ENCODE results near the gene TEK. TPM values are rescaled to one million over a fixed set of nuclear protein-coding genes. Genes with fewer than 3 reads are reported as not detected.

Gene TEK
- 4.1 and 8.3 TPM in 2 replicates for total RNA-seq

DNA sequence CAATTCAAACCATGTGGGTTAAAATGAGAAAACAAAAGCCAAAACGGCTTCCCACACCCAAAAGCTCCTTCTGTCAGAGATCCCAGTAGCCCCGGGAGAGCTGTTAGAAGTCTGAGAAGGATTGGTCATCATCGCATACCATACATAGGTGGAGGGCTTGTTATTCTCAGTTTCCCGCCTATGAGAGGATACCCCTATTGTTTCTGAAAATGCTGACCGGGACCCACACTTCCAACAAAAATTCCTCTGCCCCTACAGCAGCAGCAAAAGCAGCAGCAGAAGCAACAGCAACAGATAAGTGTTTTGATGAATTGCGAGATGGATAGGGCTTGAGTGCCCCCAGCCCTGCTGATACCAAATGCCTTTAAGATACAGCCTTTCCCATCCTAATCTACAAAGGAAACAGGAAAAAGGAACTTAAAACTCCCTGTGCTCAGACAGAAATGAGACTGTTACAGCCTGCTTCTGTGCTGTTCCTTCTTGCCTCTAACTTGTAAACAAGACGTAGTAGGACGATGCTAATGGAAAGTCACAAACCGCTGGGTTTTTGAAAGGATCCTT lies at the start of gene TEK:
TSS of gene TEK (plus strand) at position 245 of the 561 bp plus-strand sequence. CDS start 366 bp downstream, outside the sequence.
- Histone ChIP-seq H3K4me3 (ENCODE audit: insufficient read depth, low read length) (peak within 1 kb of the TSS; percentile 69), H3K36me3 (ENCODE audit: insufficient read depth, low read length) (no peaks in the 10 kb centered on the region), H4K20me1 (ENCODE audit: insufficient read depth, low read length) (no peaks in the 10 kb centered on the region), H3K4me1 (ENCODE audit: insufficient read depth, low read length) (peaks cover 25% of the 10 kb centered on the region), H3K27ac (ENCODE audit: low read depth, low read length) (peak within 1 kb of the TSS; percentile 72), H2AFZ (ENCODE audit: low read length) (peak within 1 kb of the TSS; percentile 87), H3K4me2 (ENCODE audit: insufficient read depth, low read length) (peak within 1 kb of the TSS; percentile 88), H3K79me2 (ENCODE audit: insufficient read depth, low read length) (peaks cover 2% of the 10 kb centered on the region), H3K9me3 (ENCODE audit: low read depth, low read length) (no peaks in the 10 kb centered on the region), H3K27me3 (ENCODE audit: insufficient read depth, low read length) (no peaks in the 10 kb centered on the region)
- TF ChIP-seq, protein P1, sequence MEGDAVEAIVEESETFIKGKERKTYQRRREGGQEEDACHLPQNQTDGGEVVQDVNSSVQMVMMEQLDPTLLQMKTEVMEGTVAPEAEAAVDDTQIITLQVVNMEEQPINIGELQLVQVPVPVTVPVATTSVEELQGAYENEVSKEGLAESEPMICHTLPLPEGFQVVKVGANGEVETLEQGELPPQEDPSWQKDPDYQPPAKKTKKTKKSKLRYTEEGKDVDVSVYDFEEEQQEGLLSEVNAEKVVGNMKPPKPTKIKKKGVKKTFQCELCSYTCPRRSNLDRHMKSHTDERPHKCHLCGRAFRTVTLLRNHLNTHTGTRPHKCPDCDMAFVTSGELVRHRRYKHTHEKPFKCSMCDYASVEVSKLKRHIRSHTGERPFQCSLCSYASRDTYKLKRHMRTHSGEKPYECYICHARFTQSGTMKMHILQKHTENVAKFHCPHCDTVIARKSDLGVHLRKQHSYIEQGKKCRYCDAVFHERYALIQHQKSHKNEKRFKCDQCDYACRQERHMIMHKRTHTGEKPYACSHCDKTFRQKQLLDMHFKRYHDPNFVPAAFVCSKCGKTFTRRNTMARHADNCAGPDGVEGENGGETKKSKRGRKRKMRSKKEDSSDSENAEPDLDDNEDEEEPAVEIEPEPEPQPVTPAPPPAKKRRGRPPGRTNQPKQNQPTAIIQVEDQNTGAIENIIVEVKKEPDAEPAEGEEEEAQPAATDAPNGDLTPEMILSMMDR (IDR thresholded peaks at IDR 0.05; ENCODE audit: extremely low read depth, low read depth, low read length): no peak
- DNase-seq (ENCODE audit: insufficient read length, low spot score, missing footprints): no peak

DNA sequence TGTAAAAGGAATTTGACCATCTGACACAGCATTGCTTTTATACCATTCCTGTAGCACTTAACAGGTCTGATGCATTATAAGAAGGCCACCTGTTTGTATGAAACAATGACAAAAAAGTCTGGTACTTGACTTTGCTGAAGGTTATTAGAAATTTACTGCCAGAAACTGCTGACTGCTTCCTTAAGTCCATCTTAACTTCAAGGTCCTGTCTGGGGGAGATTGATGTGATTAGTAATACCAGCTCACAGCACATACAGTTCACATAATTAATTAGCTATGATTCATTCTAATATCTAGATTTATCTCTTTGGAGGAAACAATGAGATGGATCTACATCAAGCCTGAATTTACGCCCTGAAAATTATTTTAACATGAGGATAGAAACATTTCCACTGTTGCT lies 49.6 kb upstream of the TEK start:
- H4K20me1 ChIP-seq (ENCODE audit: insufficient read depth, low read length): no peaks in the 10 kb centered on the region
- H3K79me2 ChIP-seq (ENCODE audit: insufficient read depth, low read length): no peaks in the 10 kb centered on the region
- no peak overlapping the region for H3K27ac ChIP-seq (ENCODE audit: low read depth, low read length)
- H3K9me3 ChIP-seq (ENCODE audit: low read depth, low read length): no peaks in the 10 kb centered on the region
- H2AFZ ChIP-seq (ENCODE audit: low read length): no peak overlapping the region
- H3K36me3 ChIP-seq (ENCODE audit: insufficient read depth, low read length): no peaks in the 10 kb centered on the region
- H3K4me2 ChIP-seq (ENCODE audit: insufficient read depth, low read length): no peak overlapping the region
- H3K4me1 ChIP-seq (ENCODE audit: insufficient read depth, low read length): no peaks in the 10 kb centered on the region
- H3K4me3 ChIP-seq (ENCODE audit: insufficient read depth, low read length): no peak overlapping the region
- peak; percentile 52 for DNase-seq (ENCODE audit: insufficient read length, low spot score, missing footprints)
- H3K27me3 ChIP-seq (ENCODE audit: insufficient read depth, low read length): no peaks in the 10 kb centered on the region
- TF ChIP-seq, protein P1 (IDR thresholded peaks at IDR 0.05; ENCODE audit: extremely low read depth, low read depth, low read length): no peak

DNA sequence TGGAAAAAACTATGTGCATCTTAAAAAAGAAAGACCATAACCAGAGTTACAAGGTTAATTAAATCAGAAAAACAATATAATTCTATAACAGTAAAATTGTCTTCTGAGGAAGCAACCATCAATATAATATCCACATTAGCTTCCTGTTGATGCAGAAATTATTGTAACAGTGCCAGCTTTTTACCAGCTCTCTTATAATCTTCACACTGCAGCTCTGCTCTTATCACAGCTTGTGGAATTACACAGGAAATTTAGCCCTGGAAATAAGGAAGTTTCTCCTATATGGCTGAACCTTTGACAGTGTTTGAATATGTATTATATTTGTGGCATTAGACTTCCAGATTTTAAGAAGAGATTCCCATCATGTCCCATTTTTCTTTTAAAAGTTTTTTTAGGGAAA lies 49.1 kb upstream of the TEK start:
- Histone ChIP-seq H3K79me2 (ENCODE audit: insufficient read depth, low read length) (no peaks in the 10 kb centered on the region), H2AFZ (ENCODE audit: low read length) (no peak overlapping the region), H3K4me3 (ENCODE audit: insufficient read depth, low read length) (no peak overlapping the region), H3K9me3 (ENCODE audit: low read depth, low read length) (no peaks in the 10 kb centered on the region), H4K20me1 (ENCODE audit: insufficient read depth, low read length) (no peaks in the 10 kb centered on the region), H3K27me3 (ENCODE audit: insufficient read depth, low read length) (no peaks in the 10 kb centered on the region), H3K4me1 (ENCODE audit: insufficient read depth, low read length) (no peaks in the 10 kb centered on the region), H3K27ac (ENCODE audit: low read depth, low read length) (no peak overlapping the region), H3K36me3 (ENCODE audit: insufficient read depth, low read length) (no peaks in the 10 kb centered on the region), H3K4me2 (ENCODE audit: insufficient read depth, low read length) (no peak overlapping the region)
- TF ChIP-seq, protein P1 (IDR thresholded peaks at IDR 0.05; ENCODE audit: extremely low read depth, low read depth, low read length): no peak
- DNase-seq (ENCODE audit: insufficient read length, low spot score, missing footprints): no peak

DNA sequence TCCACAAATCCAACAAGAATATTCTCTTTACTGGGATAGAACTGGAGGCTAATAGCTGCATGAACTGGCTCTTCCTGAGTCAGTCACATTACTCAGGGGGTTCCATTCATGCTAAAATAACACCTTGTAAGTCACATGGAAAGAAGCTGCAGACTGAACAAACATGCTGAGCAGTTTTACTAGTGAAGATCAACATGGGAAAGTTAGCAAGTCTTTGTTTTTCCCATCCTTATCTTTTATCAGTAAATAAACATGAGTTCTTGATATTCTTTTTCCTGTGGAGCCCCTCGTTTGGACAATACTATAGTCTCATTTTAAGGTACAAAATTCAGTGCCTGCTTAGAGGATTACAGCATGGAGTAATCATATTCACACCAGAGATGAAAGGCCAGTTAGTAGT lies 43.7 kb upstream of the TEK start:
- Histone ChIP-seq H3K36me3 (ENCODE audit: insufficient read depth, low read length) (no peaks in the 10 kb centered on the region), H4K20me1 (ENCODE audit: insufficient read depth, low read length) (no peaks in the 10 kb centered on the region), H3K9me3 (ENCODE audit: low read depth, low read length) (no peaks in the 10 kb centered on the region), H3K79me2 (ENCODE audit: insufficient read depth, low read length) (no peaks in the 10 kb centered on the region), H2AFZ (ENCODE audit: low read length) (no peak overlapping the region), H3K27ac (ENCODE audit: low read depth, low read length) (no peak overlapping the region), H3K27me3 (ENCODE audit: insufficient read depth, low read length) (no peaks in the 10 kb centered on the region), H3K4me3 (ENCODE audit: insufficient read depth, low read length) (no peak overlapping the region), H3K4me2 (ENCODE audit: insufficient read depth, low read length) (no peak overlapping the region), H3K4me1 (ENCODE audit: insufficient read depth, low read length) (peaks cover 4% of the 10 kb centered on the region)
- TF ChIP-seq, protein P1 (IDR thresholded peaks at IDR 0.05; ENCODE audit: extremely low read depth, low read depth, low read length): no peak
- no peak for DNase-seq (ENCODE audit: insufficient read length, low spot score, missing footprints)
